Glomerular endothelial cell (primary cell): Measurements from ENCODE around the gene ARHGAP21. TPM values are rescaled to one million over a fixed set of nuclear protein-coding genes. Genes with fewer than 3 reads are reported as not detected.
A peak's percentile ranks its signal among the peaks of the same experiment; 100 is the strongest.
"Not testable (repeated sequence)": the region's sequence is repeated elsewhere in the genome, so short reads cannot be mapped to it uniquely, and the experiment has no call there.

ENCODE experiments used
- DNase-seq: peaks from one replicate; pipeline ENCODE4 v3.0.0-alpha.2; 2011; ENCODE audit warnings: low read depth, low spot score; ENCODE audit errors: extremely low read depth
- total RNA-seq: library from RNA; depleted of rRNA; stranded (reverse); fragments of >200 nt; gene quantifications from 2 replicates; pipeline ENCODE4 v1.2.3, GENCODE V29; 2015

Gene ARHGAP21
- total RNA-seq, 1 donor from 2014 or later = 70.8 TPM

GRCh38 chr10:24643679-24644209 is 79.9 kb downstream of the ARHGAP21 start:
- no peak for DNase-seq

- DNase-seq = peak; percentile 70
These were observed 80.6 kb downstream of the ARHGAP21 start for GRCh38 chr10:24642921-24643678.

GRCh38 chr10:24639124-24639523 is 84.6 kb downstream of the ARHGAP21 start:
- no peak for DNase-seq

GRCh38 chr10:24625778-24626177 is 97.9 kb downstream of the ARHGAP21 start:
- no peak for DNase-seq

DNA sequence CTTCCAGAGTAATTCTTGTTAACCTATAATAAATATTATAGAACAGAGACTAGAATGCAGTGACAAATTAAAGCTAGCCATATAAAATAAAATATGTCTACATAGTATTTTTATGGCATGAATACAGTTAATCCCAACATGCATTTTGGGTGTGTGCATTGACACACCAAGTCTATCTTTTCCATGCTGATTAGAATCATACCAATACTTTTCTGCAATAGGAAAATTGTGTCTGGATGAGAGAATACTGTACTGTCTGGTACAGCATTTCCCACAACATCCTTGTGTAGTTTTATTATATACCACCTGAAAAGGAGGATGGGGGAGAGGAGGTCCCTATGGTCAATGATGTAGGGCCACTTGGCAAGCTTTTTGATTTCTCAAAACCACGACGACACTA is 100.3 kb downstream of the ARHGAP21 start:
- no peak for DNase-seq

DNA sequence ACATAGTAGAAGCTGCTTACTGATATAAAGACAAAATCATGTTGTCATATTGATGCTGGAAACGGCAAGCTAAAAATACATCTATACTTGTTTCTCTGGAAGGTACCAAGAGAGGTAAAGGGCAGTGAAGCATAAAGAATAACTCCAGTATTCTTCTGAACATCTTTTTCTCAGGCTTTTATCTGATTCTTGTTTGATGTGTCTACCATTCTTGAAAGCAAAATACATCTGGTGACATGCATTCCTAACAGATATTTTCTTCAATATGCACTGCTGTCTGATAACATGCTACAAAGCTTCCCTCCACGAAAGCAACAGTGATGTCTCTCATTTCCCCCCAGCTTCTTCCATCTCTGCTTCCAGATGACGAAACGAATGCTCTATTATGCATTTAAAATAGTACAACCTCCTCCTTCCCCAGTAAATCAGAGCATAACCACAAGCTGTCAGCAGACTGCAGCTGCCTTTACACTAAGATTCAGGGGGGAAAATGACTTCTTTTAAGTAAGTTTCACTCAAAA is 100.8 kb downstream of the ARHGAP21 start:
- no peak for DNase-seq

- DNase-seq = not testable (repeated sequence)
These were observed 102.5 kb downstream of the ARHGAP21 start for GRCh38 chr10:24621035-24621795.

DNA sequence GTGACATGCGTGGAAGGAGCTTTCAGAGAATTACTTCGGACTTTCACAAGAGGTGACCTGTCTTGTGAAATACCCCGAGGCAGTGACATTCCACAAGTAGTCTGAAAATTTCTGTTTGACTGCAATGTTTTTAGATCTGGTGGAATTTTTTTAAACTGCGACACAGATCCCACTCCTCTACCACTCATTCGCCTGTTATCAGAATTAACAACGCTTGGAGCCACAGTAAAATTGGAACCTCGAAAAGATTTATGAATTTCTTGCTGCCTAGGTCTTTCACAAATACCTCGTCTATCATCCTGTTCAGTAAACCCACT is 103.7 kb downstream of the ARHGAP21 start:
- not testable (repeated sequence) for DNase-seq

- not testable (repeated sequence) for DNase-seq
These were observed 104.2 kb downstream of the ARHGAP21 start for GRCh38 chr10:24619291-24619993.

DNA sequence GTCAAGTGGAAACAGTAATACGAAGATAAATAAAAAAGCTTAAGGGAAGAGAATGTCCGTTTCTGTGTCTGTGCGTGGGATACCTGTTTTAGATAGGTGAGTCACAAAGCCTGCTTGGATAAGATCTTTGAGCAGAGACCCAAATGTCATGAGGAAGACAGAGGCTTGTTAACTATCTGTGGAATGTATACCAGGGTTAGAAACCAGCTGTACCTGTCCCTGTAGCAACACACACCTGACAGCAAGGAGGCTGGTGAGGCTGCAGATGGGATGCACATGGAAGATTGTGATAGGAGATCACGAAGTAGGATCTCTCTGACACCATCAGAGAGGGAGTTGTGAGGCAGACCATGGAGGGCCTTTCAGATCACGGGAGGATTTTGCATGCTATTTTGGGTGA is 105.3 kb downstream of the ARHGAP21 start:
- DNase-seq = no peak

DNA sequence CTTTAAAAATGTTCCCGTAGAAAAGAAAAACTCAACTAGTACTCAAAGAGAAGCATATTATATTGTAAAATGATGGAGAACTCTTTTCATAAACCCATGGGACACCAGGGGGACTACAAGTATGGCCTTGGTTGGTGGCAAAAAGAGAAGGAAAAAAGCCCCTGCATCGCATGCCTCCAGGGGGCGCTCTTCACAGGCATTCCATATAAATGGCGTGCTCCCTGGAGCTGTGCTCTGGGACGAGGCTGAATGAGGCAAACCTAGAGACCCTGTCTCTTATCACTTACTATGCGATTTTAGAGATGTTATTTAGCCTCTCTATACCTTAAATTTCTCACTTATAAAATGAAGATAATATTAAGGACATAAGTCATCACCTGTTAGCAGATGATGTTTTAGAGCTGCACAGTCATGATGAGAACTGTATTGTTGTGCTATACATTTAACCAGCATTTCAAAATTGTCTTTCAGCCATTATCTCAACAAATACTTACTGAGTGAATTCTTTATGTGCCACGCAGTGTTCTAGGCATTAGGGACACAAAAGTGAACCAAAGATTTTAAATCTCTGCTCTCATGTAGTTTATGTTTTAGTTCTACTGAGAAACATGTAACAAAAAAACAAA is 105.8 kb downstream of the ARHGAP21 start:
- peak; percentile 44 for DNase-seq

- DNase-seq = no peak
These were observed 107.2 kb downstream of the ARHGAP21 start for GRCh38 chr10:24616536-24616935.

DNA sequence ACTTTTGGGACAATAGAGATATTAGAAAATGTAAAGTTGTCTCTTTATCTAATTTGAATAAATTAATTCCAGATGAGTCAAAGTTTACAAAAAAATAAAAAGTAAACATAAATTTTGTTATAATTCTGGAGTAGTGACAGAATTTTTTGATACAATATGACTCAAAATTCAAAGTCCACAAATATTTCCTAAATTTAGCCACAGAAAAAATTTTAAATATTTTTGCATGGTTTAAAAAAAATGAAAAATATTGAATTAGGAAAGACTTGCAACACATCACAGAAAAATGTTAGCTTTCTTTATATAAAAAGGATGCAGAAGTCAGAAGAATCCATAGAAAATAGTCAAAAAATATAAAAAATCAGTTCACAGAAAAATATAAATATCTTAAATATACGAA is 117.7 kb downstream of the ARHGAP21 start:
- no peak for DNase-seq

GRCh38 chr10:24605141-24605540 is 118.5 kb downstream of the ARHGAP21 start:
- no peak for DNase-seq

DNA sequence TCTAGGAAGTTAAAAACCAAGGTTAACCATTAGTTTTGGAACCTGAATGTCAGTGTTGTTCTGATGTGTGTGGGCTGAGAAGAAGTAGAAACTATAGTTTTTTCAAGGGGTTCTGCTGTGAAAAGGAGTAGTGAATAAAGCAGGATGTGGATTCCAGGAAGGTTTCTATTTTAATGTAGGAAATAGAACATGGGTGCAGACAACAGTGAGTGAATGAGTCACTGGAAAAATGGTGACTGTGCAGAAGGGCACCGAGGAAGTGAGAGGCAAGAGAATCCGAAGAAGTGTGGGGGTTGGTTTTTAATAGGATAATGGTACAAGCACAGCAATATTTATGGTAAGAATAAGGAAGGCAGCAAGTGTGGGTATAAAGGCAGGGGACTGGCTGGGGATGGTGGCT is 120.4 kb downstream of the ARHGAP21 start:
- no peak for DNase-seq

GRCh38 chr10:24597961-24598360 is 125.7 kb downstream of the ARHGAP21 start:
- DNase-seq = no peak

DNA sequence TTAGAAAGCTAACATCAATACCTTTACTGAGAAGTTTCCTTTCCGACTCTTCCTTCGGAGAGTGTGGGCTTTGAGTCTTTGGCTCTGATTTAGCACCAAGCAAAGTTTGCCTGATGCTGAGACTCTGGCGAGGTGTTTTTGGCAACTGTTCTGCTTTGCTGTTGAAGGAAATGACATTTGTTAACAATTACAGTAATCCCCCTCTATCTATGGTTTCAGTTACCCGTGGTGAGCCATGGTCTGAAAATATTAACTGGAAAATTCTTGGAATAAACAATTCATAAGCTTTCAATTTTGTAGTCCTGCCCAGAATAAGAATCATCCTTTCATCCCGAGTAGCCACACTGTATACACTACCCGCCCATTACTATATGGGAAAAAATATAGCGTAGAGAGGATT is 126.3 kb downstream of the ARHGAP21 start:
- no peak for DNase-seq

GRCh38 chr10:24596217-24596930 is 127.3 kb downstream of the ARHGAP21 start:
- DNase-seq = no peak

GRCh38 chr10:24590697-24591457 is 132.8 kb downstream of the ARHGAP21 start:
- no peak for DNase-seq
